Stomach (tissue), 9 donors: ENCODE measurements around the gene LRP2BP. TPM values are rescaled to one million over a fixed set of nuclear protein-coding genes. Genes with fewer than 3 reads are reported as not detected.
"Not testable (repeated sequence)": the region's sequence is repeated elsewhere in the genome, so short reads cannot be mapped to it uniquely, and the experiment has no call there.

ENCODE experiments used
- DNase-seq, 2 donors: peaks; one replicate each; pipeline versions ENCODE4 v3.0.0 to v3.0.0-alpha.2; 2013 to 2019
- H3K27ac ChIP-seq, 5 donors: fragments of 200-600 bp in 4 of 5; sonication (generic) in 4 of 5; one replicate each; pipeline ENCODE4 v1.5.1; 2013 to 2019; ENCODE audit warnings: mild to moderate bottlenecking in 1 of 5, moderate library complexity in 1 of 5
- H3K27me3 ChIP-seq, 3 donors: fragments of 200-600 bp; sonication (generic); one replicate each; pipeline ENCODE4 v1.5.1; 2017 to 2019; ENCODE audit warnings: mixed run types in 1 of 3
- H3K36me3 ChIP-seq, 4 donors: fragments of 200-600 bp; sonication (generic); 1 replicate in 3 of 4; 2 replicates in 1 of 4; pipeline ENCODE4 v1.5.1; 2016 to 2019
- H3K4me1 ChIP-seq, 4 donors: fragments of 200-600 bp; sonication (generic); one replicate each; pipeline ENCODE4 v1.5.1; 2016 to 2019
- H3K4me3 ChIP-seq, 4 donors: fragments of 200-600 bp; sonication (generic) in 3 of 4; one replicate each; pipeline ENCODE4 v1.5.1; 2016 to 2019; ENCODE audit warnings: mild to moderate bottlenecking in 1 of 4
- H3K9me3 ChIP-seq, 4 donors: fragments of 200-600 bp; sonication (generic); one replicate each; pipeline ENCODE4 v1.5.1; 2016 to 2019
- CTCF ChIP-seq, 7 experiments: fragments of 450-650 bp in 4 of 7; fragments of 200-600 bp in 3 of 7; sonication (generic) in 3 of 7; IDR thresholded peaks; one replicate each; pipeline ENCODE4 v1.5.1; 2016 to 2019; ENCODE audit warnings: antibody characterized with exemption in 7 of 7, control low read depth in 2 of 7, mild to moderate bottlenecking in 1 of 7
- EP300 ChIP-seq: sonication (generic); formaldehyde crosslinking; IDR thresholded peaks from one replicate; pipeline ENCODE4 v1.6.1; 2017; ENCODE audit warnings: antibody characterized with exemption
- POLR2A ChIP-seq, 4 donors: fragments of 450-650 bp; IDR thresholded peaks; one replicate each; pipeline ENCODE4 v1.6.1; 2016; ENCODE audit warnings: antibody characterized with exemption in 4 of 4, control low read depth in 2 of 4, mild to moderate bottlenecking in 1 of 4, moderate library complexity in 1 of 4
- POLR2AphosphoS5 ChIP-seq, 3 donors: sonication (generic); formaldehyde crosslinking; IDR thresholded peaks; one replicate each; pipeline ENCODE4 v1.6.1; 2016; ENCODE audit warnings: antibody characterized with exemption in 3 of 3
- WGBS, 5 donors: extraction: QIAGEN DNeasy Blood & Tissue Kit in 3 of 5; methylation state at CpG; one replicate each; pipeline versions ENCODE4 v1.1.5 to v1.1.7; 2013 to 2018; 5-methylcytosine and 5-hydroxymethylcytosine counted together
- intact Hi-C: fragments of 100-400 bp; cut with DNase I; formaldehyde crosslinking; loops from one replicate; pipeline ENCODE4 v1.15.1; 2023; ENCODE audit warnings: low total_unique reads
- polyA plus RNA-seq, 3 donors: library from polyadenylated mRNA; stranded (reverse); fragments of 200-250 nt; gene quantifications; one replicate each; pipeline ENCODE4 v1.2.3, GENCODE V29; 2013
- small RNA-seq, 4 donors: library from RNA; depleted of rRNA; stranded (forward); fragments of <200 nt; gene quantifications; one replicate each; pipeline ENCODE3, GENCODE V24; 2016
- total RNA-seq, 5 donors: library from RNA; depleted of rRNA; stranded (reverse); fragments of >200 nt; gene quantifications; one replicate each; pipeline versions ENCODE4 v1.1.0 to v1.2.3, GENCODE V29; 2014 to 2016
- donor health status: healthy with polysubstance abuse.
- donor health status: Bipolar disorder and iron deficiency.
- donor health status: healthy.

Gene LRP2BP
- total and polyA plus RNA-seq, 8 donors: 0.31 to 4.8 (median 0.45) TPM; not detected in 3

GRCh38 chr4:185318679-185319078, 77.0 kb downstream of the LRP2BP start:
- WGBS, 5 donors: 20 to 33% (median 31%) methylated on average over 2 of the region's 2 CpGs
- TF ChIP-seq CTCF (IDR thresholded peaks at IDR 0.05) (no peak), POLR2AphosphoS5 (IDR thresholded peaks at IDR 0.05) (no peak), POLR2A (IDR thresholded peaks at IDR 0.05) (no peak), EP300 (no peak)
- Histone ChIP-seq H3K36me3 (peaks cover 0 to 46% (median 22%) of the 10 kb centered on the region in 4 donors), H3K9me3 (no peaks in the 10 kb centered on the region), H3K4me3 (no peak overlapping the region), H3K4me1 (no peaks in the 10 kb centered on the region), H3K27ac (no peak overlapping the region), H3K27me3 (no peaks in the 10 kb centered on the region)
- no peak for DNase-seq
- intact Hi-C loops: no loop called here

DNA sequence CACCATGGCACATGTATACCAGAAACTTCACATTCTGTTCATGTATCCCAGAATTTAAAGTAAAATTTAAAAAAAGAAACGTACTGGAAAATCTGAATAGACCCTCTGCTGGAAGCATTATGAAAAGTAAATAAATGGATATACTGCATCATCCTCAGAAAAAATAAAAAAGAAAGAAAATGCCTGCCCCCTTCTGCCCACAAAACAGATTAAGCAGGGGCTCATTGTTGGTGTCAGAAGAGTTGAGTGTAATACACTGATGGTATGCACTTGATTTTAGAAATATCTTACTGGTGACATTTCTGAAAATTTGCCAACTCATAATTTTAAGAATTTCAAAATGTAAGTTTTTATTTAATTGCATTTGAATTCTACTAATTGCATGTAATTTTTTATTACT, 77.8 kb downstream of the LRP2BP start:
- no peak overlapping the region for H3K27ac ChIP-seq
- H3K4me1 ChIP-seq: no peaks in the 10 kb centered on the region
- 85 to 95% (median 93%) methylated on average over 1 of the region's 1 CpG for WGBS, 5 donors
- peaks cover 1 to 51% (median 27%) of the 10 kb centered on the region in 4 donors for H3K36me3 ChIP-seq
- no peaks in the 10 kb centered on the region for H3K9me3 ChIP-seq
- no peak overlapping the region for H3K4me3 ChIP-seq
- intact Hi-C loops: no loop called here
- H3K27me3 ChIP-seq: no peaks in the 10 kb centered on the region
- TF ChIP-seq CTCF (IDR thresholded peaks at IDR 0.05) (no peak), EP300 (no peak), POLR2AphosphoS5 (IDR thresholded peaks at IDR 0.05) (no peak)
- DNase-seq: no peak

DNA sequence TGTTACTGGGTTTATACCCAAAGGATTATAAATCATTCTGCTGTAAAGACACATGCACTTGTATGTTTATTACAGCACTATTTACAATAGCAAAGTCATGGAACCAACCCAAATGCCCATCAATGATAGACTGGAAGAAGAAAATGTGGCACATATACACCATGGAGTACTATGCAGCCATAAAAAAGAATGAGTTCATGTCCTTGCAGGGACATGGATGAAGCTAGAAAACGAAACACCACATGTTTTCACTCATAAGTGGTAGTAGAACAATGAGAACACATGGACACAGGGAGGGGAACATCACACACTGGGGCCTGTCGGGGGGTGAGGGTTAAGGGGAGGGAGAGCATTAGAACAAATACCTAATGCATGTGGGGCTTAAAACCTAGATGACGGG, 78.3 kb downstream of the LRP2BP start:
- H3K27me3 ChIP-seq, DNase-seq, intact Hi-C loops, H3K4me1 ChIP-seq, H3K27ac ChIP-seq, H3K4me3 ChIP-seq, H3K9me3 ChIP-seq: not testable (repeated sequence)
- peaks cover 5 to 55% (median 31%) of the 10 kb centered on the region in 4 donors for H3K36me3 ChIP-seq
- 77 to 98% (median 85%) methylated on average over 3 of the region's 3 CpGs for WGBS, 5 donors

Small RNA genes within 50 kb of the gene (small RNA-seq; reads per million reads assigned to genes)
- 0 reads per million in 4 donors for gene RF00019

Other genes starting within 250 kb of the LRP2BP start
- 10 to 100 TPM in 4 of 5 donors, 1 to 10 TPM in 1; 8.7 to 39.8 (median 22.5) TPM for gene CFAP97, start 191.9 kb downstream of the LRP2BP start, total RNA-seq
- gene CFAP97, start 191.9 kb downstream of the LRP2BP start, polyA plus RNA-seq: 10 to 100 TPM in 1 of 3 donors, 1 to 10 TPM in 2; 4.8 to 11.0 (median 8.8) TPM
- gene SNX25, start 186.3 kb downstream of the LRP2BP start, total RNA-seq: 10 to 100 TPM in 4 of 5 donors, 1 to 10 TPM in 1; 4.1 to 36.8 (median 26.4) TPM
- 1 to 10 TPM; 2.6 to 4.7 (median 3.2) TPM for gene SNX25, start 186.3 kb downstream of the LRP2BP start, polyA plus RNA-seq
- gene ANKRD37, start 917 bp upstream of the LRP2BP start, total RNA-seq: 10 to 100 TPM in 2 of 5 donors, 1 to 10 TPM in 3; 1.2 to 21.0 (median 8.1) TPM
- 10 to 100 TPM; 13.3 to 21.7 (median 18.6) TPM for gene ANKRD37, start 917 bp upstream of the LRP2BP start, polyA plus RNA-seq
- 10 to 100 TPM in 4 of 5 donors, not detected in 1; 12.3 to 56.2 (median 31.4) TPM for gene UFSP2, start 30.0 kb upstream of the LRP2BP start, total RNA-seq
- gene UFSP2, start 30.0 kb upstream of the LRP2BP start, polyA plus RNA-seq: 10 to 100 TPM; 20.3 to 28.1 (median 20.4) TPM
- gene CCDC110, start 75.8 kb upstream of the LRP2BP start, total RNA-seq: 1 to 10 TPM in 4 of 5 donors, under 1 TPM in 1; 0.92 to 9.4 (median 5.4) TPM
- gene CCDC110, start 75.8 kb upstream of the LRP2BP start, polyA plus RNA-seq: 1 to 10 TPM; 1.7 to 3.4 (median 2.1) TPM
- gene PDLIM3, start 139.6 kb upstream of the LRP2BP start, total RNA-seq: 100 to 1,000 TPM in 4 of 5 donors, 10 to 100 TPM in 1; 83.1 to 755 (median 259) TPM
- gene PDLIM3, start 139.6 kb upstream of the LRP2BP start, polyA plus RNA-seq: 100 to 1,000 TPM in 1 of 3 donors, 10 to 100 TPM in 2; 73.9 to 112 (median 77.0) TPM